Right renal cortex interstitium (tissue), 3 donors: ENCODE results near the gene CAMSAP1. TPM values are rescaled to one million over a fixed set of nuclear protein-coding genes. Genes with fewer than 3 reads are reported as not detected.

Source experiments
- DNase-seq, 3 donors: peaks; one replicate each; pipeline ENCODE4 v3.0.0-alpha.2; 2013; ENCODE audit warnings: low read depth in 3 of 3, low spot score in 2 of 3
- polyA plus RNA-seq, 3 donors: library from polyadenylated mRNA; unstranded; fragments of 120-200 nt; gene quantifications; one replicate each; pipeline ENCODE4 v1.2.1, GENCODE V29; 2013; ENCODE audit not compliant: insufficient read length in 3 of 3

CAMSAP1 gene
- polyA plus RNA-seq, 3 donors = 21.5 to 25.0 (median 21.6) TPM

GRCh38 chr9:135765416-135765815 lies 141.9 kb downstream of the CAMSAP1 start:
- DNase-seq = no peak

- DNase-seq = no peak
These were observed 142.6 kb downstream of the CAMSAP1 start for GRCh38 chr9:135764731-135765130.

- no peak for DNase-seq
These were observed 143.5 kb downstream of the CAMSAP1 start for GRCh38 chr9:135763716-135764446.

- no peak for DNase-seq
These were observed 144.4 kb downstream of the CAMSAP1 start for GRCh38 chr9:135762921-135763320.

GRCh38 chr9:135761845-135762168 lies 145.5 kb downstream of the CAMSAP1 start:
- DNase-seq = no peak

- no peak for DNase-seq
These were observed 146.0 kb downstream of the CAMSAP1 start for GRCh38 chr9:135761150-135761844.

- DNase-seq = no peak
These were observed 146.9 kb downstream of the CAMSAP1 start for GRCh38 chr9:135760465-135760864.

- no peak for DNase-seq
These were observed 147.6 kb downstream of the CAMSAP1 start for GRCh38 chr9:135759676-135760300.

- no peak for DNase-seq
These were observed 148.5 kb downstream of the CAMSAP1 start for GRCh38 chr9:135758870-135759269.

Other genes starting within 250 kb of the CAMSAP1 start
- gene LCN9, start 244.2 kb downstream of the CAMSAP1 start, polyA plus RNA-seq = not detected
- gene SOHLH1, start 208.1 kb downstream of the CAMSAP1 start, polyA plus RNA-seq = not detected
- gene KCNT1, start 205.4 kb downstream of the CAMSAP1 start, polyA plus RNA-seq = under 1 TPM; 0.06 to 0.08 (median 0.06) TPM
- gene UBAC1, start 53.8 kb upstream of the CAMSAP1 start, polyA plus RNA-seq = 10 to 100 TPM; 26.1 to 29.5 (median 28.3) TPM
- gene NACC2, start 187.7 kb upstream of the CAMSAP1 start, polyA plus RNA-seq = 1 to 10 TPM; 7.1 to 7.8 (median 7.2) TPM
- gene TMEM250, start 211.3 kb upstream of the CAMSAP1 start, polyA plus RNA-seq = 10 to 100 TPM; 15.5 to 17.5 (median 16.3) TPM